HG02943 (cell line): ENCODE measurements around the gene TANC1.

Source experiments
- ATAC-seq: cut with Tn5 transposase; IDR thresholded peaks from one replicate; pipeline ENCODE4 v1.9.1; 2021; ENCODE audit warnings: mild to moderate bottlenecking, low read depth, moderate library complexity; ENCODE audit not compliant: unreplicated experiment

The TANC1 gene

DNA sequence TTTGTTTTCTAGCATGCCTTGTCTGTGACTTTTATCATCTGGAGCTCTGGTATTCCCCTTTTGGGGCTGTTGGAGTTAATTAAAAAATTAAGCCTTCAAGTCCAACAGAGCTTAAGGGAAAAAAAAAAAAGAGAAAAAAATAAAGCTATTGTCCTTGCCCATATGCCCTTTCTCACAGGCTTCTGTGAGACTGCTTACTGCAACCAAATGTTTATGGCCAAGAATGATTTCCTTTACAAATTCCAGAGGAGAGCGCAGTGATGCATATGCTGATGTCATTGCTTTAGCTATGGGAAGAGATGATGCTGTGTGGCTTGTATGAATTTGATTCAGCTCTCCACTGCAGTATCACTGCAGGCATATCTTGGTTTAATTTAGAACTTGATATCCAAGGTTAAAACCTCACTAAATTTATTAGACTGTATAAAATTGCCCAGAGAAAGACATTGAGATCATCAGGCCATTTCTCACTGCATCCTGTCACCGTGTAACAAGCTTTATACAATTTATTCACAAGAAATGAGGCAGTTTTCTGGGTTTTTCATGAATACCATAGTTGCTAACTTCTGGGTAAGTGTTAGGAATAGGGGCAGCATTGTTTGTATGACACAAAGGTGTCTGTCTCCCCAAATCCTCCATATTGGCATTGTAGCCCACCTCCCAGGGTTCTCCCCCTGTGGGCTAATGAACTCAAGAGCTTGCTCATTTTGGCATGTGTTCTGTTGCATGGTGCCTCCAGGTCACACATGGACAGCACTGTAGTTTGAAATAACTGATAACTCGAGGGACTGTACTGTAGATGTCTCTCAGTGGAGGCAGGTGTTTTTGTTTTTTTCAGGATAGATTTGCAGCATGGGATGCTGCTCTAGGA, 85.0 kb downstream of the TANC1 start:
- no peak for ATAC-seq

DNA sequence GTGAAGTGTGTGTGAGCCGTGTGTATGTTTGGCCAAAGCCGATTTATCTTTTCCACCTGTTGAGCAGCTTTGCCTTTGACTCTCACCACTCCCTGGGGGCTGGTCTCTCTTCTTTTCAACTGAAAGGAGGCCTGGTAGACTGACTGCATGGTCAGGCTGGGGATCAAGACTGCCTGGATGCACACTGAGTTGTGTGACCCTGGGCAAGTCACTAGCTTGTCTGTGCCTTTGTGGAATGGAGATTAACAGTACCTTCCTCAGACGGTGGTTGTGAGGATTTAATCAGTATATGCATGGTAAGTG, 85.5 kb downstream of the TANC1 start:
- no peak for ATAC-seq

DNA sequence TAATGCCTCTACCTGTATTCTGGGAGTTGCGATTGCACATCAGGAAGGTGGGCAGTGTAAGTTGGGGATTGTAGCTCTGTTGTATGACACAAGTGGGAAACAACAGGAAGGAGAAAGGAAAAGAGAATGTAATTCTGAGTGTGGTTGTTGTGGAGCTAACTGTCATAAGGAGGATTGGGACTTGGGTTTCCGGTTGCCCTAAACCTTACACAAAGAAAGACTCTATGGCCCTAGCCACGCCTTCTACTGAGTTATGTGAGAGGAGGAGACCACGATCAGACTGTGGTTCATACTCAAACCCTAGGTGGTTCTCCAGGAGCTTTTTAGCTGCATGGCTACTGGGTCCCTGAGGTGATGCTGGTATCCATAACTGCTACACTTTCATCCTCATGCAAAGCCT, 86.5 kb downstream of the TANC1 start:
- no peak for ATAC-seq

DNA sequence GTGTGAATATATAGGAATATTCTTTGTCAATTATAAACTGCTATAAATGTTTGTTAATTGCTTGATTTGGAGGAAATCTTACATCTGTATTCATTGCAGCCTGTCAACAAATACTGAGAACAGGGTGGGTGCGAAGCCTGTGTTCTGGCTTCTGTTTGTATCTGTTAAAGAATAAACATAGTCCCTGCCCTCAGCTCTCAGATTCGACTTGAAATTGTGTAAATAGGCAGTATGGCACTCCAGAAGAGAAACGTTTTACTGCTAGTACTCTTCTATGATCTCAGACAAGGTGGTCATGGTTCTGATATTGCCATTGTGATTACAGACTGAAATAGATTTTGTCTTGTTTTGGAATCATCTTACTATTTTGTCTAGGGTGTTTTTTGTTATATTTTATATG, 92.1 kb downstream of the TANC1 start:
- ATAC-seq, result no peak

DNA sequence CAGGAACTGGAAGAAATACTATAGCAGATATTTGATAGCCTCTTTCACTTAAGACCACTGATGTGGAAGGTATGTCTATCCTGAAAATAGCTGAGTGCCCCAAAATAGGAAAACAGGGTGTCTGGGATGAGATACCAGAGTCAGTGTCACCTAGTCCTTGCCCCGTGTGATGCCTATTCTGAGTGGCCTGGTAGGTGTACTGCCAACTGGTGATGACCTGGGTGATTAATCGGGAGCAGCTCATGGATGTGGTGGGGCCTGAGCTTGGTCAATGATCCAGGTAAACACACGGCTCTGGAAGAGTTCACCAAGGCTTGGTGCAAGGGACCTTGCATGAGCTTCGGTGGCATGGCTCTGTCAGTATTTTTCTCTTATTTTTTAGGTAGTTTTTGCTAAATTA, 95.2 kb downstream of the TANC1 start:
- no peak for ATAC-seq

DNA sequence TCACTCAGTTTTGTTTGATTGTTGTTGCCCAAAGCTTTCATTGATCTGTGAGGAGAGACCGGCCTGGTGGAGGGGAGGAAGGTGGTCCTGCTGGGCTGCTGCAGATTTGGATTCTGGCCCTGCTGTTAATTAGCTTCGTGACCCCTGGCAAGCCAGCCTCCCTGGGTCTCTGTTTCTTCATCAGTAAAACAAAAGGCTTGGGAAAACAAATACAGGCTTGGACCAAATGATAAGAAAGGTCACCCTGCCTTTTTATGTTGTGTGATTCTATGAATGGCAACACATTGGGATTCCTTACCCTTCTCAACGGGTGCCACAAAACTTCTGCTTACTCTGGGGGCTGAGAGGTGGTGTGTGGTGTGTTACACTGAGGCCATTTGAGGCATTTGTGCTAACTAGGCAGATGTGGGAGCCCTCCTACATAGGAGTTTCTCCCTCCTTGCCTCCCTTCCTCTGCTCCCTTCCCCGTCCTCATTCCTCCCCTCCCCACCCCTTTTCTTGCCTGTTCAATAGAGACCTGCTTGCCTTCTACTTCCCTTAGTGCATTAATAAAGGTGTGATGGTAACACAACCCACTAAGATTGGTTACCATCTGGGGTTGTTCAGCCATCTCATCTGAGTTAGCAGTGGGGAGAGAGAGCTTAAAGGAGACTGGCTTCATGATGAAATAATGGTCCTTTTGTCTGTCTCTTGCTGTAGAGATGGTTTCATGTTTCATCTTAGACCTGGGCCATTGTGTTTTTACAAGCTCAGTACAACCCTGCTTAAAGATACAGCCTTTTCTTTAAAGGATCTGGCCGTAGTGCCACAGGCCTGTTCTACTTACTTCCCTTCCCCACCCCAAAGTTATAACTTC, 96.2 kb downstream of the TANC1 start:
- no peak for ATAC-seq

DNA sequence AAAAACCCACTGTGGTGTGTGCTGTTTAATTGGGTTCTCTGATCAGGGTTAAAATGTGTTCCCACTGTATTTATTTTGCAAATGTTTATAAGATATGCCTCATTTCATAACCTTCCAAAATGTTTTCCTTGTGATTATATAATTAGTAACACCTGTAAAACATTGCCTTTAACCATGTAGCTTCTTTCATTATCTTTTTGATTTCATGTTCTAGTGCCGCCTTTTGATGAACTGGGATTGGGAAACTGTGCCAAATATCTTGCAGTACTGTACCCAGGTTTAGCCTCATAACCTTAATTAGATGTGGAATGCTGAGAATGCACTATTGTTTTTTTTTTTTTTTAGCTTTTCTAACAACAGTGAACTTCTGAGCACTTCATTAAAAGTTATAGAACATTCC, 96.9 kb downstream of the TANC1 start:
- ATAC-seq, result no peak

DNA sequence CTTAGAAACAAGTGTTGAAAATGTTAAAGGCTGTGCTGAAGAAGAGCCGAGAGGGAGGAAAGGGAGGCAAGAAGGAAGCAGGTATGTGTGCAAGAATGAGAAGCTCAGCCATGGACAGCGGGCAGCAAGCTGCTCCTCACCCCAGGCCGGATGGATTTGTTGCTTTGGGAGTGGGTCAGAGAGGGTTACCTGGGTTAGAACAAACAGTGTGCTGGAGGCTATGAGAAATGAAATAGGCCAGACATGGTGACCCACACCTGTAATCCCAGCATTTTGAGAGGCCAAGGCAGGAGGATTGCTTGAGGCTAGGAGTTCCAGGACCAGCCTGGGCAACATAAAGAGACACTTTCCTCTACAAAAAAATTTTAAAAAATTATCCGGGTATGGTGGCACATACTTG, 97.5 kb downstream of the TANC1 start:
- no peak for ATAC-seq

DNA sequence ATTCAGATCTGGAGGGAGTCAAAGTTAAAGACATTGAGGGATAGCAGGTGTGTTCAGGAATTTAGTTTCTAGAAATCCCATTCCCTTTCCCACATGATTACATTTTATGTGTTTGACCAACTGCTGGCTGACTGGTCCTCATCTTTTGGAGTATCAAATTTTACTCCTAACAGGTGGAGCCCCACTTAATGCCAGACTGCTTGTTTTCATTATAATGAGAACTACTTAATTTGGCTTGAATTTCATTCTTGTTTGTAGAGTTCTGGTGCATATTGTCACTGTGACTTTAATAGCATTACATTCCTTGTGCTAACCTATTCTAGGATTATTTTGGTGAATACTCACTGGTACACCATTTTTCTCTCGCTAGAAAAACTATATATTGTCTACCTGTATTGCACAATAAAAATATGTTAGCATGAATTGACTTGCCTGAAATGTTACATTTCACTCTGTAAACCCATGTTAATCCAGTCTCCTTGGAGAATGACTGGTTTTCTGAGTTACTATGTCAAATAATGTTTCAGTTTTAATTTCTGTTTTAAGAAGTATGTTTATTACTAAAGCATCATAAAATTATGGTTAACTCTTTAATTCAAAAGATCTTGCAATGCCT, 98.2 kb downstream of the TANC1 start:
- no peak for ATAC-seq

DNA sequence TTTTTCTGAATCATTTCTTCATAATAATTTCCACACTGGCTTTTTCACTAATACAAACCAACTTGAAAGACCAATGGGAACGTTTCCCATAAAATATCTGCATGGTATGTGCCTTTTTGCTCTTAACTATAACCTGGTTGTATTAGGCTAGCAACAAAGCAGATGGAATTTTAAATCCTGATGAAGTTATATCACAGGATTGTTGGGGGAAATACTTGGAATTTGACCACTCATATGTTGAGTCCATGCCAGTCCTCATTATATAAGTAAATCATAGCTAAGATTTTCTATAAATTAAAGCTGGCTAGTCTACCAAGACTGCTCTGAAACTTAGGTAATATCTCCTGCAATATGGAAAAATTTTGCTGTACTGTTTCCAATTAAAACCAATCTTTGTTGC, 99.5 kb downstream of the TANC1 start:
- ATAC-seq, result no peak

DNA sequence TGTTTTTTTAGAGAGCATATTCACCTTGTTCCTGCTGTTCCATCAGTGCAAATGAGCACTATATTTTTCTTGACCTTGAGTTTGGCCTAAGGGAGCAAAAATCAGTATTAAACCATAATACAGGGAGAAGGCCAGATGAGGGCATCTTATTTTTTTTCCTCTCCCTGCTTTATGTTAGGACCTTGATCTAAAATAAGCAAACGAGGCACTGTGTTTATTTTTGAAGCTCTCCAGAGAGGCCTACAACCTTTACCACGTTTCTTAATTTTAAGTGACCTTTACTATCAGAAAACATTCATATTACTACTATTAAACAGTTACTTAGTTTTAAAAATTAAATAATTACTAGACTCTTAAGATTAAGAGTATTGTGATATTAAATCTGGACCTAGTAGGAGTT, 100.8 kb downstream of the TANC1 start:
- no peak for ATAC-seq

DNA sequence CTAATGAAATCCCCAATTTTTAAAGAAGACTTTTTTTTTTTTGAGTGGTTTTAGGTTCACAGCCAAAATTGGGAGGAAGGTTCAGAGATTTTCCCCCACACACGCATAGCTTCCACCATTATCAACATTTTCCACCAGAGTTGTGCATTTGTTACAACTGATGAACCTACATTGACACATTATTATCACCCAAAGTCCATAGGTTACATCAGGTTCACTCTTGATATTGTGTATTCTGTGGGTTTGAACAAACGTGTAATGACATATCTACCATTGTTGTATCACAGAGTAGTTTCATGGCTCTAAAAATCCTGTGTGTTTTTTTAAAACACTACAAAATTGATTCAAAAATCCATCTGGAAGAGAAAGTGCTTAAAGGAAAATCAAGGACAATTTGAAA, 101.8 kb downstream of the TANC1 start:
- no peak for ATAC-seq

DNA sequence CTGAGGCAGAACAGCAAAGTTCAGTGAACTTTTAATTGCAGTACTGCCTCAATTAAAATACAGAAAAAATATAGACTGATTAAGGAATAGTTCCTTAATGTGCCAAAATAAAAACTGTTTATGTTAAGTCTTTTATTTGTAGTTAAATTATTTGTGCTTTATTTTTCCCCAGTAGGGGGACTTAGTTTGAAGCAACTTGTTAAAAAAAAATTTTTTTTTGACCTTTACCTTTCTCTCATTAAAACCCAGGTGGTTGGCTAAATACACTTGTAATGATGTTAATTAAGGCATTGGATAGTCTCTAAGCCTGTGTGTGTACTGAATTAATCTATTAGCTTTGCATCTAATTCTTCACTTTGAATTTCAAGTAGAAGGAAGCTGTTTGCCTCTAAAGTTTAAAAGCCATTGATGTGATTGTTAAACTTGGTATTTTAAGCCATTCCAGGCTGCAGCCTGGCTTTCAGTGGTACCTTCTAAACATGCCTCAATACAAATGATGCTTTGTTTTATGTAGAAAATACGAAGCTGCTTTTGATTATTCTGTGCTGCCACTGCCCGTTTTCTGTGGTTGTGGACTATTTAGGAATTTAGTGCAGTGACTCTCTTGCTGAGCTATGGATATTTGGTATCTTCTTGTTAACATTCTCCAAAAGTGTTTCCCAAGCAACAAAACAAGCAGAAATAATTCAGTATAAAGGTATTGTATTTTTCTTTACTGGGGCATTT, 102.9 kb downstream of the TANC1 start:
- ATAC-seq, result no peak

DNA sequence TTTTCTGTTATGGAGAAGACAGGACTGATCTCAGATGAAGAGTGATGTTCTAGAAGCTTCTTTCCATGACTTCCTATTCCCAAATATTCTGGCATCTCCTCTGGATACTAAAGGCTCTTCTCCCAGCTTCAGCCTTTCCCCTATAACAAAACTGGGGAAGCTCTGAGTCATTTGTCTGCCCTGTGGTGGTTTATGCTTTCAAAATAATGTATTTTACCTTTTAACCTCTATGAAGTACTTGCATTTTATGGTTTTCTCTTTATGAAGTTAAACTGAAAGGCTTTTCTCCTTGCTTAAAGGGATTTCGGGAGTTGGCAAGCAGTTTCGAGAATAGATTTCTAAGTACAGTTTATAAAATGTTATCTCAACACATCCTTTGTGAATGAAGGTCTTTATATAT, 104.4 kb downstream of the TANC1 start:
- no peak for ATAC-seq

DNA sequence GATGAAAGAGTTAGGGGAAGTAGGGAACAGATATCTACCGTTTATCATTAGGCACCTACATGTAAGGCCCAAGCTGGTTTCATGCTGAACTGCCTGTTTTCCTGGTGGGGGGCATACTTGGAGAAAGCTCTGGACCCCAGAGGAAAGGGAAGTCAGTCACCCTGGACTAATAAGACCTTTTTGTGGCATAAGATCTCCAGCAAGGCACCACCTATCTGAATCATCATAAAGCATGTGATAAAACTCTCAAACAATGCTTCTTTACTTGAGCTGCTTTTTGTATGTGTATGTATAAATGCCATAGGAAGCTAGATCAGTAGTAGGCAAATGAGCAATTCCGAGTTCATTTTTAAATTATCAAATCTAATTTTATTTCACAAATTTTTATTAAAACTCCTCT, 104.8 kb downstream of the TANC1 start:
- ATAC-seq, result no peak

DNA sequence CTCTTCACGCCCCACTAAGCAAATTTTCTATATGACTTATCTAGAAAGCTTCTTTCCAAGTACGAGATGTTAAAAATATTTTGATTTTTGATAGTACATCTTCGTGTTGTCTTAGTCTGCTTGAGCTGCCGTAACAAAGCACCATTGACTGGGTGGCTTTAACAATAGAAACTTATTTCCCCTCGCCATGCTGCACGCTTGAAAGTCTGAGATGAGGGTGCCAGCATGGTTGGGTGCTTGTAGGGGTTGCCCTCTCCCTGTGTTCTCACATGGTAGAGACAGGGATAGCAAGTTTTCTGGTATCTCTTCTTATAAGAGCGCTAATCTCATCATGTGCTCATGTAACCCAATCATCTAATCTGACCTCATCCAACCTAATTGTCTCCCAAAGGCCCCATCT, 106.2 kb downstream of the TANC1 start:
- no peak for ATAC-seq

DNA sequence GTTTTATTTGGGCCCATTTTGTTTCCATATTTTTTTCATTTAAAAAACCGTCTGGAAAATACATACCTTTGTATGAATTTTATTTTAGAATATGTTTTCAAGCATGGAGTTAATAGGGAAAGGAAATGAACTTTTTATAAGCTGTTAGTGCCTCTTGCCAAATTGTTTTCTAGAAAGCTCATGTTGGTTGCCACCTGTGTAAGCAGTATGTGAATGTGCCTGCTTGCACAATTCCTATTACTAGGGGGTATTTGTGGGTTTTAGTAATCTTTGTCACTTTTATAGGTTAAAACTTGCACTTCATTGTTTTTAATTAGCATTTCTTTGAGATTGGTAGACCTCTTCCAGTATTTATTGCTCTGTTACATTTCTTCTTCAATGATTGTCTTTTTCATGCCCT, 107.3 kb downstream of the TANC1 start:
- ATAC-seq, result no peak

DNA sequence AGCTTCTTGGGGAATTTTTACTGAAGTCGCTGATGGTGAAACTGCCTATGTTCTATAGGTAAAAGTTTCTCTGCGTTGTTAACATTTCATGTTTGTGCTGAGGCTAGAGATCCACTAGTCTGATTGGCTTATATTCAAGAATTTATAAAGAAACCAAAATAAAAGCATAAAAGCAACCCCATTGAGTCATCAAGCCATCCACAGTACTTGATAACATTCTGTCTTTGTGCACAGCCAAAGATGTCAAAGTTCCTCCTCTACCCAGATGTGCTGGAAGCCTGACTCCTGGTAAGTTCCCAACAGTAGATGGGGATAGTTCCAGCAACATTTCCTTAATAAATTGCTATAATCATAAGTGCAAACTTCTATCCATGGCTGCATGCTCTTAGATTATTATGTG, 107.8 kb downstream of the TANC1 start:
- no peak for ATAC-seq

DNA sequence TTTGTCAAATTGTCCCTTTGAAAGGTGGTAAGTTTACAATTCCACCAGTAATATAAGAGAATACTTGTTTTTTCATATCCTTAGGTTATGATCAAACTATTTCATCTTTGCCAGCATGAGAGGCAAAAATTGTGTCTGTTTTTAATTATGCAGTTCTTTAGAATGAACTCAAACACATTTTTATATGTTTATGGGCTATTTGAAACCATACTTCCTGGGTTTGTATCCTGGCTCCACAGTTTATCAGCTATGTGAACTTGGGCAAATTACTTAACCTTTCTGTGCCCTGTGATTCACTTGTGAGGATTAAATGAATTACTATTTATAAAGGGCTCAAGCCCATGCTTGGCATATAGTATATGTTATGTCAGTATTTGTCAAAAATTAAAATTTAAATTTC, 109.4 kb downstream of the TANC1 start:
- ATAC-seq, result no peak

DNA sequence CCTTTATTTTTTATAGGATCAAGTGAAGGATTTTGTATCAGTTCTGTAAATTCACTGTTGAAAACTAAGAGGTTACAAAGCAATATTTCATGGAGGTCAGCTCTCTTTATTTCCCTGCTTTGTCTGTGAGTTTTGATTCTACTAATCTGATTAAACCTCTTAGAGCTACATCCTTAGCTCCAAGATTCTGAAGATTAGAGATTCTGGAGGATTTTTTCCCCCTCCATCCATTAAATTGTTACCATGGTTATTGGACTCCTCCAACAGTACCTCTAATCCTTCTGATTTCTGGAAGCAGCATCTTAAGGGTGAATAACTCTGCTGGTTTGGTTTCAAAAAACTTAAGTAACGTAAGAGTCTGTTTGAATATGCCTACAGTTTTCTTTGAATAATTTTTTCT, 110.0 kb downstream of the TANC1 start:
- ATAC-seq, result no peak

DNA sequence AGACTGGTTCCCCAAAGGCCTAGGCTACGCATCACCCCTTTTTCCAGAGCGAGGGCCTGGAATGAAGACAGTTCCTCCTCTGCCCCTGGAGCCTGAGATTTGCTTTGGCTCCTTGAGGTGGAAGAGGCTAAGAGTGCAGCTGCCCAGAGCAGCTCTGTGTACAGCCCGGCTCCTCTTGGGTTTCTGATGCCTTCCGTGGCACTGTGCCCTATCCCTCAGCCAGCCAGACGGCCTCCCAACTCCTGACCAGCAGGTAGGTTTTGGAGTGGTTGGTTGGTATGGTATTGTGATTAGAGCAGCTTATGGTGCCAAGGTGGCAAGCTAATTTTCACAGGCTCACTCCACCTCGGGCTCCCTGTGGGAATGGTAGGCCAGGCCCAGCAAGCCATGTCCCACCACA, 112.2 kb downstream of the TANC1 start:
- ATAC-seq, result no peak
